Activated T-cell treated with anti-CD3 and anti-CD28 coated beads, Interleukin-2, amount 50 U/mL, for 1 hour (primary cell): Measurements from ENCODE around the gene DAAM2.

Experiments
- DNase-seq: peaks from one replicate; pipeline ENCODE4 v3.0.0-alpha.2; 2020

DAAM2 gene

GRCh38 chr6:39790772-39791171 lies 1.4 kb upstream of the DAAM2 start:
- DNase-seq, result no peak

- DNase-seq, result no peak
These were observed 865 bp upstream of the DAAM2 start for GRCh38 chr6:39791311-39791710.

GRCh38 chr6:39792540-39793450 lies 619 bp downstream of the DAAM2 start:
- DNase-seq, result no peak

- no peak for DNase-seq
These were observed 1.3 kb downstream of the DAAM2 start for GRCh38 chr6:39793516-39793915.

GRCh38 chr6:39794231-39794630 lies 2.1 kb downstream of the DAAM2 start:
- DNase-seq, result no peak

- no peak for DNase-seq
These were observed 5.6 kb downstream of the DAAM2 start for GRCh38 chr6:39797751-39798150.

GRCh38 chr6:39800034-39801032 lies 8.2 kb downstream of the DAAM2 start:
- no peak for DNase-seq

GRCh38 chr6:39801456-39802251 lies 9.5 kb downstream of the DAAM2 start:
- no peak for DNase-seq

GRCh38 chr6:39803872-39804271 lies 11.7 kb downstream of the DAAM2 start:
- DNase-seq, result no peak

- no peak for DNase-seq
These were observed 12.4 kb downstream of the DAAM2 start for GRCh38 chr6:39804466-39805065.

- DNase-seq, result no peak
These were observed 14.1 kb downstream of the DAAM2 start for GRCh38 chr6:39806278-39806677.

- no peak for DNase-seq
These were observed 16.2 kb downstream of the DAAM2 start for GRCh38 chr6:39808346-39808745.

GRCh38 chr6:39808964-39809363 lies 16.8 kb downstream of the DAAM2 start:
- DNase-seq, result no peak

- DNase-seq, result no peak
These were observed 19.7 kb downstream of the DAAM2 start for GRCh38 chr6:39811835-39812345.

- DNase-seq, result no peak
These were observed 20.3 kb downstream of the DAAM2 start for GRCh38 chr6:39812496-39812852.

- DNase-seq, result no peak
These were observed 20.8 kb downstream of the DAAM2 start for GRCh38 chr6:39812853-39813533.

- DNase-seq, result no peak
These were observed 22.1 kb downstream of the DAAM2 start for GRCh38 chr6:39814236-39814635.

- DNase-seq, result no peak
These were observed 23.2 kb downstream of the DAAM2 start for GRCh38 chr6:39815356-39815755.

- DNase-seq, result no peak
These were observed 24.6 kb downstream of the DAAM2 start for GRCh38 chr6:39816747-39817146.

- DNase-seq, result no peak
These were observed 26.5 kb downstream of the DAAM2 start for GRCh38 chr6:39818695-39819094.

- no peak for DNase-seq
These were observed 27.1 kb downstream of the DAAM2 start for GRCh38 chr6:39819228-39819627.

- no peak for DNase-seq
These were observed 27.5 kb downstream of the DAAM2 start for GRCh38 chr6:39819676-39820075.
